Fibroblast of mammary gland (primary cell): ENCODE results near the gene ARHGEF17.

ENCODE experiments used
- DNase-seq: peaks from one replicate; pipeline ENCODE4 v3.0.0-alpha.2; 2010; ENCODE audit warnings: low read depth
- H3K4me3 ChIP-seq: 2 replicates; pipeline ENCODE4 v1.5.1; 2011; ENCODE audit warnings: low read depth, mild to moderate bottlenecking, low read length, moderate library complexity; ENCODE audit not compliant: control insufficient read depth
- TF ChIP-seq, protein P1 (sequence below): conservative IDR thresholded peaks from 2 replicates; pipeline ENCODE4 v1.5.1; 2011; ENCODE audit warnings: low read depth, low read length, inconsistent platforms; ENCODE audit not compliant: control insufficient read depth, insufficient read depth

ARHGEF17 gene

GRCh38 chr11:73380331-73380730, 72.3 kb downstream of the ARHGEF17 start:
- H3K4me3 ChIP-seq: no peak overlapping the region
- TF ChIP-seq, protein P1, sequence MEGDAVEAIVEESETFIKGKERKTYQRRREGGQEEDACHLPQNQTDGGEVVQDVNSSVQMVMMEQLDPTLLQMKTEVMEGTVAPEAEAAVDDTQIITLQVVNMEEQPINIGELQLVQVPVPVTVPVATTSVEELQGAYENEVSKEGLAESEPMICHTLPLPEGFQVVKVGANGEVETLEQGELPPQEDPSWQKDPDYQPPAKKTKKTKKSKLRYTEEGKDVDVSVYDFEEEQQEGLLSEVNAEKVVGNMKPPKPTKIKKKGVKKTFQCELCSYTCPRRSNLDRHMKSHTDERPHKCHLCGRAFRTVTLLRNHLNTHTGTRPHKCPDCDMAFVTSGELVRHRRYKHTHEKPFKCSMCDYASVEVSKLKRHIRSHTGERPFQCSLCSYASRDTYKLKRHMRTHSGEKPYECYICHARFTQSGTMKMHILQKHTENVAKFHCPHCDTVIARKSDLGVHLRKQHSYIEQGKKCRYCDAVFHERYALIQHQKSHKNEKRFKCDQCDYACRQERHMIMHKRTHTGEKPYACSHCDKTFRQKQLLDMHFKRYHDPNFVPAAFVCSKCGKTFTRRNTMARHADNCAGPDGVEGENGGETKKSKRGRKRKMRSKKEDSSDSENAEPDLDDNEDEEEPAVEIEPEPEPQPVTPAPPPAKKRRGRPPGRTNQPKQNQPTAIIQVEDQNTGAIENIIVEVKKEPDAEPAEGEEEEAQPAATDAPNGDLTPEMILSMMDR: no peak
- no peak for DNase-seq

GRCh38 chr11:73380897-73381410, 72.9 kb downstream of the ARHGEF17 start:
- TF ChIP-seq, protein P1: no peak
- DNase-seq: no peak
- H3K4me3 ChIP-seq: no peak overlapping the region

GRCh38 chr11:73381589-73381988, 73.5 kb downstream of the ARHGEF17 start:
- DNase-seq: no peak
- no peak overlapping the region for H3K4me3 ChIP-seq
- TF ChIP-seq, protein P1: no peak

DNA sequence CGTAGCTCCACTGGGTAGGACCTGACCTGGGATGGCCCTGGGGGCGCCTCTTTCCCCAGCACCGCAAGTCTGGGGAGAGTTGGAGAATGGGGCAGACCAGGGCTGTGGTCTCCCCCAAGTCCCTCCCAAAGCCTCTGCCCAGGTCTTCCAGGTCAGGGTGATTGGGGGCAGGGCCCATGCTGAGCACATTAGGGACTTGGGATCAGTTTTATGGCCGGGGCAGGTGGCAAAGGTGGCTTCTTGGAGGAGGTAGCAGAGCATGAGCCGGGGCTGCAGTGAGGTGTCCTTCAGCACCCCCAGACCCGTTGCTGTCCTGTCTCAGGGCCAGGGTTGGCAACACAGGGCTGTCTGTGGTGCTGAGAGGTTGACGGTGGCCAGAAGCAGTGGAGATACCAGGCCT, 74.1 kb downstream of the ARHGEF17 start:
- TF ChIP-seq, protein P1: no peak
- DNase-seq: no peak
- H3K4me3 ChIP-seq: no peak overlapping the region

DNA sequence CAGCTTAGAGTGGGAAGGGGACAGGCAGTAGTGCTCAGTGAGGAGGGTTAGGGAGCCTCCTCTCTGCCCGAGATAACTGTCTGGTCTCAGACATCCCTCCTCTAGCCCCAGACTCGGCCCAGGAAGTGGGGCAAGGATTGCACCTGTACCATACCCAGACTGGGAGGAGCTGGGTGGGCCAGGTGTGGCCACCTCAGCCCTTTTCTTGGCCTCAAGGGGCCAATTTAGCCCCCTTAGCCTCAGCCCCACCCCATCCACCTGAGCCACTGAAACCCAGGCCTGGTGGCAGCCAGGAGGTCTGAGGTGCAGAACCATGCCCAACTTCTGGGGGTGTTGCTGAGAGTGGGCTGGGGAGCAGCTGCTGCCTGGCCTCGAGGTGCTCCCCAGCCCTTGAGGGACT, 74.7 kb downstream of the ARHGEF17 start:
- no peak overlapping the region for H3K4me3 ChIP-seq
- TF ChIP-seq, protein P1: no peak
- no peak for DNase-seq

DNA sequence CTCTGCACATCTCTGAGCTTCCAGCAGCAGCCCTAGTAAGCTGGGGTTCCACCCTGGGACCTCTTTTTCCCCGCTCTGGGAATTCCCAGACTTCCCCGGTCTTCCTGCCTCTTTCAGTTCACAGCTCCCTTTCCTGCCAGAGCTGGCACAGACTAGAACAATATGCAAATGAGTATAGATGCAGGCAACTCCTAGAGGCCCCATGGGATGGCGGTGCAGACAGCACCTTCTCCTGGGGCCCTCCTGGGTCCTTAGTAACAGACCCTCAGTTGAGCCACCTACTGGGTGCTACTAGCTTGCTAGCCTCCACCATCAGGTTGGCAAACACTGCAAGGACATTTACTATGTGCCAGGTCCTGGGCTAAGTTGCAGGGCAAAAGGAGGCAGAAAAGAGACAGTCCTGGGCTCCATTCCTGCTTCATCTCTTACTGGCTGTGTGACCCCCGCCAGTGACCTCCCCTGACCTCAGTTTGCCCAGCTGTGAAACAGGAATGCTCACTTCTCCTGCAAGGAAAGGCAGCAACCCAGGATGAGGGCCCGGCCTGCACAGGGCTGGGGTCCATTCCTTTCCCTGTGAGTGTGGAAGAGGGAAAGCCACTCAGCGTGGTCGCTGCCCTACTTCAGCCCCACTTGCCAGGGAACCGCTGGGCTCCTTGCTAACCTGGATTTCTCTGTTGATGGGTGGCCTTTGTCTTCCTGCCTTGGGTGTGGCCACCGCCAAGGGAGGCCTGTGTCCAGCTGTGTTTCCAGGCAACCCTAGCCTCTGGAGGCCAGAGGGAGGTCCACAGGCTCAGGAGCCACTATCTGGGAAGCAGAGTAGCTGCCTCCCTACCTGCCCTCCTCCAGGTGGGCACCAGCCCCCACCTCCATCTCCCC, 75.4 kb downstream of the ARHGEF17 start:
- DNase-seq: no peak
- H3K4me3 ChIP-seq: no peak overlapping the region
- TF ChIP-seq, protein P1: no peak
